CD4-positive, alpha-beta memory T cell (primary cell): ENCODE results near the gene SHC2. TPM values are rescaled to one million over a fixed set of nuclear protein-coding genes. Genes with fewer than 3 reads are reported as not detected.
"Not testable (repeated sequence)": the region's sequence is repeated elsewhere in the genome, so short reads cannot be mapped to it uniquely, and the experiment has no call there.

Experiments
- CTCF ChIA-PET: fragments of 350-600 bp; sonication (Branson Sonifier 250); formaldehyde crosslinking; loops from one replicate; lab custom pipeline; 2021; ENCODE audit warnings: inconsistent platforms; ENCODE audit not compliant: partially characterized antibody; lab: Charles Lee
- POLR2A ChIA-PET: fragments of 350-600 bp; sonication (Branson Sonifier 250); formaldehyde crosslinking; loops from one replicate; lab custom pipeline; 2021; ENCODE audit not compliant: partially characterized antibody; lab: Charles Lee
- DNase-seq, 5 donors: peaks; one replicate each; pipeline versions ENCODE4 v3.0.0 to v3.0.0-alpha.2; 2020 to 2022; ENCODE audit warnings: mixed read lengths in 1 of 5
- H3K27ac ChIP-seq: one replicate; pipeline ENCODE4 v1.7.0; 2013; ENCODE audit warnings: low read depth, low read length
- H3K27me3 ChIP-seq: 2 replicates; pipeline ENCODE4 v1.7.0; 2013; ENCODE audit warnings: mild to moderate bottlenecking, low read length, moderate library complexity; ENCODE audit not compliant: insufficient read depth
- H3K36me3 ChIP-seq: 2 replicates; pipeline ENCODE4 v1.7.0; 2013; ENCODE audit warnings: mild to moderate bottlenecking, low read length, moderate library complexity; ENCODE audit not compliant: insufficient read depth
- H3K4me1 ChIP-seq: 2 replicates; pipeline ENCODE4 v1.7.0; 2013; ENCODE audit warnings: mild to moderate bottlenecking, low read length, moderate library complexity; ENCODE audit not compliant: insufficient read depth
- H3K4me3 ChIP-seq, 2 donors: one replicate each; pipeline ENCODE4 v1.7.0; 2013; ENCODE audit warnings: low read length in 2 of 2, mild to moderate bottlenecking in 1 of 2
- H3K9me3 ChIP-seq, 2 donors: one replicate each; pipeline ENCODE4 v1.7.0; 2013; ENCODE audit warnings: low read length in 2 of 2, control low read depth in 1 of 2; ENCODE audit not compliant: control insufficient read depth in 1 of 2
- H3K27ac Mint-ChIP-seq, 7 donors: one replicate each; pipeline ENCODE4 v1.8.0; 2020 to 2021; ENCODE audit warnings: mixed read lengths in 7 of 7, mild to moderate bottlenecking in 6 of 7, inconsistent platforms in 3 of 7, moderate library complexity in 3 of 7
- H3K27me3 Mint-ChIP-seq, 2 donors: one replicate each; pipeline ENCODE4 v1.8.0; 2020 to 2021; ENCODE audit warnings: mixed read lengths in 2 of 2
- H3K36me3 Mint-ChIP-seq, 2 donors: one replicate each; pipeline ENCODE4 v1.8.0; 2020 to 2021; ENCODE audit warnings: mixed read lengths in 2 of 2, inconsistent platforms in 1 of 2, mild to moderate bottlenecking in 1 of 2
- H3K4me1 Mint-ChIP-seq, 4 donors: one replicate each; pipeline ENCODE4 v1.8.0; 2020 to 2021; ENCODE audit warnings: mixed read lengths in 4 of 4, mild to moderate bottlenecking in 1 of 4
- H3K4me3 Mint-ChIP-seq, 8 donors: one replicate each; pipeline ENCODE4 v1.8.0; 2020 to 2021; ENCODE audit warnings: mixed read lengths in 8 of 8, mild to moderate bottlenecking in 7 of 8, moderate library complexity in 6 of 8, inconsistent platforms in 3 of 8
- H3K9me3 Mint-ChIP-seq, 8 donors: one replicate each; pipeline ENCODE4 v1.8.0; 2020 to 2021; ENCODE audit warnings: mixed read lengths in 8 of 8, mild to moderate bottlenecking in 5 of 8, inconsistent platforms in 3 of 8, moderate library complexity in 1 of 8
- intact Hi-C: fragments of 100-400 bp; cut with micrococcal nuclease; formaldehyde crosslinking; loops from one replicate; pipeline ENCODE4 v1.15.1; 2023
- polyA plus RNA-seq, 2 donors: library from polyadenylated mRNA; unstranded; fragments of 300-500 nt; fragmentation: Illumina TruSeq; gene quantifications; one replicate each; pipeline ENCODE4 v1.2.3, GENCODE V29; 2021
- total RNA-seq, 2 experiments: library from RNA; stranded (reverse); gene quantifications; one replicate each; pipeline ENCODE4 v1.2.3, GENCODE V29; 2021

SHC2 gene
- total and polyA plus RNA-seq, 4 experiments from 2014 or later = 0.55 to 0.64 TPM; not detected in 2

- Mint-ChIP-seq H3K4me3 (peak overlapping the region in 2 of 8 donors; percentile 32 to 52), H3K27me3 (peaks cover 23 to 43% of the 10 kb centered on the region in 2 donors), H3K4me1 (peaks cover 10 to 24% (median 17%) of the 10 kb centered on the region in 4 donors), H3K27ac (peak overlapping the region in 2 of 7 donors; percentile 31 to 32)
- H3K4me3 ChIP-seq, H3K36me3 Mint-ChIP-seq, POLR2A ChIA-PET, H3K27ac ChIP-seq, H3K4me1 ChIP-seq, DNase-seq, intact Hi-C loops, H3K9me3 Mint-ChIP-seq, H3K36me3 ChIP-seq, H3K27me3 ChIP-seq, H3K9me3 ChIP-seq: not testable (repeated sequence)
- CTCF ChIA-PET = interaction anchor here (1.0 kb wide), 2 partner anchors 125 to 129 kb away, joined by 3 to 6 read pairs; no protein-coding TSS in a partner anchor
Measured at GRCh38 chr19:381901-382300, 78.9 kb downstream of the SHC2 start.

DNA sequence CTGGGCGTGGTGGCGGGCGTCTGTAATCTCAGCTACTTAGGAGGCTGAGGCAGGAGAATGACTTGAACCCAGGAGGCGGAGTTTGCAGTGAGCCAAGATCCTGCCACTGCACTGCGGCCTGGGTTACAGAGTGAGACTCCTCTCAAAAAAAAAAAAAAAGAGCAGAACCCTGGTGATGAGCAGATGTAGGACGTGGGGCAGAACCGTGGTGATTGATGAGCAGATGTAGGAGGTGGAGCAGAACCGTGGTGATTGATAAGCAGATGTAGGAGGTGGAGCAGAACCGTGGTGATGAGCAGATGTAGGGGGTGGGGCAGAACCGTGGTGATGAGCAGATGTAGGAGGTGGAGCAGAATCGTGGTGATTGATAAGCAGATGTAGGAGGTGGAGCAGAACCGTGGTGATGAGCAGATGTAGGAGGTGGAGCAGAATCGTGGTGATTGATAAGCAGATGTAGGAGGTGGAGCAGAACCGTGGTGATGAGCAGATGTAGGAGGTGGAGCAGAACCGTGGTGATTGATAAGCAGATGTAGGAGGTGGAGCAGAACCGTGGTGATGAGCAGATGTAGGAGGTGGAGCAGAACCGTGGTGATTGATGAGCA, 80.1 kb downstream of the SHC2 start:
- Mint-ChIP-seq H3K4me3 (peak overlapping the region in 1 of 8 donors; percentile 55), H3K4me1 (peaks cover 10 to 24% (median 17%) of the 10 kb centered on the region in 4 donors), H3K27me3 (peaks cover 18 to 39% of the 10 kb centered on the region in 2 donors)
- H3K4me1 ChIP-seq, DNase-seq, H3K9me3 Mint-ChIP-seq, intact Hi-C loops, H3K36me3 ChIP-seq, H3K9me3 ChIP-seq, H3K4me3 ChIP-seq, H3K27ac Mint-ChIP-seq, H3K36me3 Mint-ChIP-seq, H3K27me3 ChIP-seq, CTCF ChIA-PET, POLR2A ChIA-PET, H3K27ac ChIP-seq: not testable (repeated sequence)

- no peak overlapping the region for H3K27ac Mint-ChIP-seq
- peaks cover 10 to 24% (median 17%) of the 10 kb centered on the region in 4 donors for H3K4me1 Mint-ChIP-seq
- intact Hi-C loops = no loop called here
- ChIA-PET CTCF (no interaction called here), POLR2A (interaction anchor here (0.6 kb wide), 1 partner anchor 48 kb away, joined by 3 read pairs; no protein-coding TSS in a partner anchor)
- peaks cover 9% of the 10 kb centered on the region for H3K4me1 ChIP-seq
- peaks cover 0 to 4% (median 0%) of the 10 kb centered on the region in 8 donors for H3K9me3 Mint-ChIP-seq
- peaks cover 0 to 3% of the 10 kb centered on the region in 2 donors for H3K36me3 Mint-ChIP-seq
- no peak overlapping the region for H3K27ac ChIP-seq
- H3K4me3 ChIP-seq = no peak overlapping the region
- H3K27me3 ChIP-seq = no peaks in the 10 kb centered on the region
- no peaks in the 10 kb centered on the region for H3K36me3 ChIP-seq
- DNase-seq = no peak
- H3K9me3 ChIP-seq = no peaks in the 10 kb centered on the region
- H3K27me3 Mint-ChIP-seq = peaks cover 11 to 33% of the 10 kb centered on the region in 2 donors
- no peak overlapping the region for H3K4me3 Mint-ChIP-seq
Measured at GRCh38 chr19:379796-380195, 81.0 kb downstream of the SHC2 start.

- Mint-ChIP-seq H3K36me3 (peaks cover 0 to 3% of the 10 kb centered on the region in 2 donors), H3K27me3 (peaks cover 9 to 25% of the 10 kb centered on the region in 2 donors), H3K27ac (no peak overlapping the region), H3K4me1 (peaks cover 10 to 22% (median 13%) of the 10 kb centered on the region in 4 donors), H3K4me3 (no peak overlapping the region), H3K9me3 (peaks cover 0 to 4% (median 0%) of the 10 kb centered on the region in 8 donors)
- POLR2A ChIA-PET = no interaction called here
- H3K4me1 ChIP-seq = peaks cover 9% of the 10 kb centered on the region
- no peaks in the 10 kb centered on the region for H3K9me3 ChIP-seq
- DNase-seq = no peak
- H3K4me3 ChIP-seq = no peak overlapping the region
- intact Hi-C loops = no loop called here
- H3K27me3 ChIP-seq = no peaks in the 10 kb centered on the region
- H3K27ac ChIP-seq = no peak overlapping the region
- H3K36me3 ChIP-seq = no peaks in the 10 kb centered on the region
- CTCF ChIA-PET = no interaction called here
Measured at GRCh38 chr19:378706-379105, 82.1 kb downstream of the SHC2 start.

- CTCF ChIA-PET = no interaction called here
- H3K9me3 Mint-ChIP-seq = peaks cover 0 to 4% (median 0%) of the 10 kb centered on the region in 8 donors
- H3K4me3 Mint-ChIP-seq = no peak overlapping the region
- H3K27ac Mint-ChIP-seq = no peak overlapping the region
- intact Hi-C loops = no loop called here
- peaks cover 7 to 15% (median 9%) of the 10 kb centered on the region in 4 donors for H3K4me1 Mint-ChIP-seq
- peaks cover 5% of the 10 kb centered on the region for H3K4me1 ChIP-seq
- no peaks in the 10 kb centered on the region for H3K36me3 ChIP-seq
- no peaks in the 10 kb centered on the region for H3K9me3 ChIP-seq
- no peak for DNase-seq
- no peaks in the 10 kb centered on the region for H3K27me3 ChIP-seq
- no peak overlapping the region for H3K4me3 ChIP-seq
- peaks cover 5 to 24% of the 10 kb centered on the region in 2 donors for H3K27me3 Mint-ChIP-seq
- POLR2A ChIA-PET = no interaction called here
- H3K27ac ChIP-seq = no peak overlapping the region
- peaks cover 0 to 3% of the 10 kb centered on the region in 2 donors for H3K36me3 Mint-ChIP-seq
Measured at GRCh38 chr19:377801-378581, 82.8 kb downstream of the SHC2 start.

DNA sequence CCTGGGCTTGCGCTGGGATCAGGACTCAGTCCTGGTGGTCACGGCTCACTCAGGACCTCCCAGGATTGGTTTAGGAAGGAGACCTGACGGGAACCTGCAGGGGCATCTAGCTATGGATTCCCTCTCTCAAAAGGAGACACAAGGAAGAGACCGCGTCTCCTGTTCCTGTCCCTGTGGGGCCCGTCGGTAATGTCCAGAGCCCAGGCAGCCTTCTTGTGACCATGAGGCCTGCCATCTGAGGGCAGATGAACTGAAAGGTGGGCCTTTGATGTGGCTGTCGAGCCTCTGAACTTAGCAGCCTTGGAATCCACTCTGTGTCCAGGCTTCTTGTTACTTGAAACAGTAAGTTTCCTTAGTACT, 84.7 kb downstream of the SHC2 start:
- DNase-seq = no peak
- POLR2A ChIA-PET = no interaction called here
- CTCF ChIA-PET = no interaction called here

GRCh38 chr19:375395-376110, 85.3 kb downstream of the SHC2 start:
- POLR2A ChIA-PET = no interaction called here
- intact Hi-C loops = no loop called here
- Mint-ChIP-seq H3K27me3 (peaks cover 5 to 27% of the 10 kb centered on the region in 2 donors), H3K36me3 (no peaks in the 10 kb centered on the region), H3K4me3 (no peak overlapping the region), H3K9me3 (peaks cover 0 to 2% (median 0%) of the 10 kb centered on the region in 8 donors), H3K27ac (no peak overlapping the region), H3K4me1 (peaks cover 0 to 4% (median 0%) of the 10 kb centered on the region in 4 donors)
- H3K27me3 ChIP-seq = no peaks in the 10 kb centered on the region
- no peak for DNase-seq
- CTCF ChIA-PET = no interaction called here
- H3K36me3 ChIP-seq = no peaks in the 10 kb centered on the region
- H3K4me1 ChIP-seq = no peaks in the 10 kb centered on the region
- no peak overlapping the region for H3K27ac ChIP-seq
- no peaks in the 10 kb centered on the region for H3K9me3 ChIP-seq
- H3K4me3 ChIP-seq = no peak overlapping the region

More for the DNA sequence above, 84.7 kb downstream of the SHC2 start:
- peaks cover 0 to 4% (median 0%) of the 10 kb centered on the region in 4 donors for H3K4me1 Mint-ChIP-seq
- Histone ChIP-seq H3K9me3 (no peaks in the 10 kb centered on the region), H3K4me3 (no peak overlapping the region), H3K27me3 (no peaks in the 10 kb centered on the region), H3K36me3 (no peaks in the 10 kb centered on the region), H3K27ac (no peak overlapping the region), H3K4me1 (no peaks in the 10 kb centered on the region)
- peaks cover 0 to 2% (median 0%) of the 10 kb centered on the region in 8 donors for H3K9me3 Mint-ChIP-seq
- H3K4me3 Mint-ChIP-seq = no peak overlapping the region
- no peak overlapping the region for H3K27ac Mint-ChIP-seq
- intact Hi-C loops = no loop called here
- peaks cover 6 to 28% of the 10 kb centered on the region in 2 donors for H3K27me3 Mint-ChIP-seq
- no peaks in the 10 kb centered on the region for H3K36me3 Mint-ChIP-seq
